SJSA1 (cell line): Measurements from ENCODE around the gene CASP5. TPM values are rescaled to one million over a fixed set of nuclear protein-coding genes. Genes with fewer than 3 reads are reported as not detected.
A peak's percentile ranks its signal among the peaks of the same experiment; 100 is the strongest.

ENCODE experiments used
- DNase-seq, 2 experiments: peaks; one replicate each; pipeline ENCODE4 v3.0.0-alpha.2; 2015 to 2020; ENCODE audit warnings: low spot score in 2 of 2, low read depth in 1 of 2
- H3K27ac ChIP-seq: fragments of 250-450 bp; sonication (Bioruptor Pico); 2 replicates; pipeline ENCODE4 v1.5.1; 2020; ENCODE audit warnings: mild to moderate bottlenecking, moderate library complexity
- H3K27me3 ChIP-seq: fragments of 250-450 bp; sonication (Bioruptor Pico); replicated peaks from 2 replicates; pipeline ENCODE4 v1.5.1; 2020; ENCODE audit warnings: mild to moderate bottlenecking, moderate library complexity
- H3K36me3 ChIP-seq: fragments of 250-450 bp; sonication (Bioruptor Pico); 2 replicates; pipeline ENCODE4 v1.5.1; 2020; ENCODE audit warnings: mild to moderate bottlenecking
- H3K4me1 ChIP-seq: fragments of 250-450 bp; sonication (Bioruptor Pico); replicated peaks from 2 replicates; pipeline ENCODE4 v1.6.1; 2021; ENCODE audit warnings: mild to moderate bottlenecking
- H3K4me3 ChIP-seq: fragments of 250-450 bp; sonication (Bioruptor Pico); 2 replicates; pipeline ENCODE4 v1.5.1; 2020; ENCODE audit warnings: mild to moderate bottlenecking
- H3K9me3 ChIP-seq: fragments of 250-450 bp; sonication (Bioruptor Pico); replicated peaks from 2 replicates; pipeline ENCODE4 v1.5.1; 2020; ENCODE audit warnings: mild to moderate bottlenecking
- total RNA-seq: library from RNA; depleted of rRNA; stranded (reverse); fragments of >200 nt; shearing (Covaris generic); gene quantifications from 2 replicates; pipeline ENCODE4 v1.2.3, GENCODE V29; 2014; rRNA removed

The CASP5 gene
- total RNA-seq, 1 experiment from 2014 or later: not detected

GRCh38 chr11:104968856-104969776 lies 53.9 kb downstream of the CASP5 start:
- H3K9me3 ChIP-seq: no peaks in the 10 kb centered on the region
- peak; percentile 43 to 63 for DNase-seq
- no peaks in the 10 kb centered on the region for H3K36me3 ChIP-seq
- H3K4me1 ChIP-seq: 0 out of 2 replicates have a peak, but pooled peaks cover 3% of the 10 kb centered on the region
- H3K27me3 ChIP-seq: no peaks in the 10 kb centered on the region
- peak overlapping the region; percentile 51 for H3K4me3 ChIP-seq
- H3K27ac ChIP-seq: peak overlapping the region; percentile 93

- peak within 1 kb of the TSS; percentile 51 for H3K4me3 ChIP-seq
- H3K9me3 ChIP-seq: no peaks in the 10 kb centered on the region
- H3K27ac ChIP-seq: peak within 1 kb of the TSS; percentile 93
- H3K27me3 ChIP-seq: no peaks in the 10 kb centered on the region
- DNase-seq: peak in 1 of 2 experiments; percentile 65
- H3K4me1 ChIP-seq: 0 out of 2 replicates have a peak, but pooled peaks cover 3% of the 10 kb centered on the region
- no peaks in the 10 kb centered on the region for H3K36me3 ChIP-seq
These were observed 54.6 kb downstream of the CASP5 start, which contains the start of gene CASP4 for GRCh38 chr11:104968355-104968855. CASP4 (minus strand) TSS chr11:104968574; CDS start chr11:104968525, 49 bp downstream.

GRCh38 chr11:104967534-104968354 lies 55.2 kb downstream of the CASP5 start:
- Histone ChIP-seq H3K27me3 (no peaks in the 10 kb centered on the region), H3K36me3 (no peaks in the 10 kb centered on the region), H3K9me3 (no peaks in the 10 kb centered on the region), H3K4me3 (peak overlapping the region; percentile 51), H3K4me1 (0 out of 2 replicates have a peak, but pooled peaks cover 3% of the 10 kb centered on the region), H3K27ac (peak overlapping the region; percentile 93)
- peak in 1 of 2 experiments; percentile 10 for DNase-seq

DNA sequence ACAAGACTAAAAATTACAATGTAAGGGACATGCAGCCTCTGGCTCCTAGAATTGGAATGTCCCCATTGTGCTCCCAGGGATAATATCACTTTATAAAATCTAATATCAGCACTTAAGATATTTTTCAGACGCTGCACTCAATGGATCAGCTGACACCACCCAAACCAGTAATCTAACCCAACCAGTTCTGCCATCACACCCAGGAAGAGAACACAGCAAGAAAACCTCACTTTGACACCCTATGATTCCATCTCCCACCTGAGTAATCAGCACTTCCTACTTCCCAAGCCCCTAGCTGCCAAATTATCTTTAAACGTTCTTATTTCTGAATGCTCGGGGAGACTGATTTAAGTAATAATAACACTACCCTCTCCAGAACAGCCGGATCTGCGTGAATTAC lies 57.2 kb downstream of the CASP5 start:
- no peaks in the 10 kb centered on the region for H3K36me3 ChIP-seq
- H3K4me3 ChIP-seq: no peak overlapping the region
- no peaks in the 10 kb centered on the region for H3K9me3 ChIP-seq
- no peak overlapping the region for H3K27ac ChIP-seq
- H3K27me3 ChIP-seq: no peaks in the 10 kb centered on the region
- H3K4me1 ChIP-seq: 0 out of 2 replicates have a peak, but pooled peaks cover 3% of the 10 kb centered on the region
- DNase-seq: no peak

GRCh38 chr11:104964247-104964646 lies 58.7 kb downstream of the CASP5 start:
- H3K9me3 ChIP-seq: no peaks in the 10 kb centered on the region
- DNase-seq: no peak
- H3K27ac ChIP-seq: no peak overlapping the region
- H3K36me3 ChIP-seq: no peaks in the 10 kb centered on the region
- 0 out of 2 replicates have a peak, but pooled peaks cover 3% of the 10 kb centered on the region for H3K4me1 ChIP-seq
- H3K4me3 ChIP-seq: no peak overlapping the region
- no peaks in the 10 kb centered on the region for H3K27me3 ChIP-seq

DNA sequence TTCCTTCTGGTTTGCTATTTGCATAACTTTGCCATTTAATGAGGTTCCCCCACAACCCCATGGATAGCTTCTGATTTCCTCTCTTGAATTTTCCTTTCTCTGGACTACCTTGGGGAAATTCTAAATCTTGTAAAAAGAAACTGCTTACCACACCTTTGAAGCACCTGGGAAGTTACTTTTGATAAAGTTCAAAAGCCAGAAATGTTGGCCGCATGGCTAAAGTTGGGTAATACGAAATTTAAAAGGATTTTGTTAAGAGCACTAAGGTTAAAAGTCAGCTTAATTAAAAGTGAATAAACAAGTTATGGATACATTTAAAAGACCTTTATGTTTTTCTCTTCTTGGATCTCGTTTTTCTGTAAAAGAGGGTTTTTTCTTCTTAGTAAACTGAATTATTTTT lies 60.1 kb downstream of the CASP5 start:
- no peaks in the 10 kb centered on the region for H3K36me3 ChIP-seq
- H3K27me3 ChIP-seq: no peaks in the 10 kb centered on the region
- H3K4me1 ChIP-seq: no peaks in the 10 kb centered on the region
- no peak for DNase-seq
- H3K9me3 ChIP-seq: no peaks in the 10 kb centered on the region
- no peak overlapping the region for H3K27ac ChIP-seq
- no peak overlapping the region for H3K4me3 ChIP-seq

GRCh38 chr11:104957280-104957679 lies 65.7 kb downstream of the CASP5 start:
- H3K4me3 ChIP-seq: no peak overlapping the region
- no peaks in the 10 kb centered on the region for H3K9me3 ChIP-seq
- no peaks in the 10 kb centered on the region for H3K27me3 ChIP-seq
- no peaks in the 10 kb centered on the region for H3K4me1 ChIP-seq
- peaks cover 4% of the 10 kb centered on the region; the same call in 1 of the 2 replicates for H3K36me3 ChIP-seq
- H3K27ac ChIP-seq: no peak overlapping the region
- DNase-seq: no peak

GRCh38 chr11:104956528-104956927 lies 66.4 kb downstream of the CASP5 start:
- Histone ChIP-seq H3K4me3 (no peak overlapping the region), H3K36me3 (peaks cover 4% of the 10 kb centered on the region; the same call in 1 of the 2 replicates), H3K27me3 (no peaks in the 10 kb centered on the region), H3K9me3 (no peaks in the 10 kb centered on the region), H3K4me1 (no peaks in the 10 kb centered on the region), H3K27ac (no peak overlapping the region)
- no peak for DNase-seq

DNA sequence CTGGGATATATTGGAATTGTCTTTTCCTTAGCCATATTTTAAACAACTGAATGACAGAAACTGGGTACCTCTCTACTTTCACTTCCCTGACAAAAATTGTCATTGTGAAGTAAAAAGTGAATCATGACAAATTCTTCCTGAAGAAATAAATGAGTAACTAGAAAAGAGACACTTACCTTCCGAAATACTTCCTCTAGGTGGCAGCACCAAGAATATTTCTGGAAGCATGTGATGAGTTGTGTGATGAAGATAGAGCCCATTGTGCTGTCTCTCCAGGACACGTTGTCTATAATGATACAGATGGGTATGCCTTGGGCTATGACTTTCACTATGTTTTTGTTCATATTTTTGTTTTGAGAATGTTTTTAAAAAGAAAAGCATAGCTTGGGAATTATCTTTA lies 76.1 kb downstream of the CASP5 start:
- DNase-seq: peak in 1 of 2 experiments; percentile 33
- Histone ChIP-seq H3K27ac (no peak overlapping the region), H3K36me3 (peaks cover 5% of the 10 kb centered on the region; the same call in 1 of the 2 replicates), H3K27me3 (no peaks in the 10 kb centered on the region), H3K4me1 (no peaks in the 10 kb centered on the region), H3K9me3 (no peaks in the 10 kb centered on the region), H3K4me3 (no peak overlapping the region)

Other genes starting within 250 kb of the CASP5 start
- not detected in 2 replicates for gene CASP12, start 124.7 kb downstream of the CASP5 start, total RNA-seq
- gene CASP4, start 54.6 kb downstream of the CASP5 start, total RNA-seq: 75.6 and 91.8 TPM in 2 replicates
- gene CASP1, start 12.0 kb upstream of the CASP5 start, total RNA-seq: 3.1 and 4.1 TPM in 2 replicates
- 36.7 and 123 TPM in 2 replicates for gene CARD16, start 22.2 kb upstream of the CASP5 start, total RNA-seq
- not detected in 2 replicates for gene CARD18, start 116.6 kb upstream of the CASP5 start, total RNA-seq